SK-N-SH (cell line): ENCODE results near the gene GRM5.
"Not testable (repeated sequence)": the region's sequence is repeated elsewhere in the genome, so short reads cannot be mapped to it uniquely, and the experiment has no call there.

Experiments used
- CHD2 ChIP-seq: fragments of 150-350 bp; IDR thresholded peaks from 2 replicates; pipeline ENCODE4 v1.6.1; 2018; ENCODE audit warnings: low read length; ENCODE audit not compliant: partially characterized antibody
- EP300 ChIP-seq, 2 experiments: IDR thresholded peaks; 2 replicates each; pipeline versions ENCODE4 v1.4.0 to v1.6.1; 2012; ENCODE audit warnings: borderline replicate concordance in 1 of 2, low read depth in 1 of 2, low read length in 1 of 2
- EZH2phosphoT487 ChIP-seq: fragments of 200-600 bp; sonication (generic); IDR thresholded peaks from 2 replicates; pipeline ENCODE4 v1.6.1; 2017; ENCODE audit warnings: low read depth, mixed run types, mild to moderate bottlenecking, antibody characterized with exemption, moderate library complexity, borderline replicate concordance
- FOXJ3 ChIP-seq: sonication (generic); formaldehyde crosslinking; IDR thresholded peaks from 2 replicates; pipeline ENCODE4 v1.5.1; 2020; ENCODE audit warnings: mild to moderate bottlenecking, missing genetic modification reagents
- GATA2 ChIP-seq: sonication (generic); formaldehyde crosslinking; IDR thresholded peaks from 2 replicates; pipeline ENCODE4 v1.5.0; 2020; ENCODE audit warnings: mild to moderate bottlenecking, missing genetic modification reagents
- MEF2A ChIP-seq: IDR thresholded peaks from 2 replicates; pipeline ENCODE4 v1.4.0; 2012; ENCODE audit warnings: low read depth, borderline replicate concordance
- POLR2AphosphoS5 ChIP-seq: IDR thresholded peaks from 2 replicates; pipeline ENCODE4 v1.6.1; 2012; ENCODE audit warnings: low read depth, low read length
- RCOR1 ChIP-seq: fragments of 150-350 bp; IDR thresholded peaks from 2 replicates; pipeline ENCODE4 v1.6.1; 2017; ENCODE audit warnings: antibody characterized with exemption, low read length
- SIN3A ChIP-seq: IDR thresholded peaks from 2 replicates; pipeline ENCODE4 v1.6.1; 2012; ENCODE audit warnings: low read depth, mild to moderate bottlenecking, low read length, moderate library complexity, borderline replicate concordance
- TAF1 ChIP-seq: IDR thresholded peaks from 2 replicates; pipeline ENCODE4 v1.6.1; 2012; ENCODE audit warnings: low read depth, mild to moderate bottlenecking, low read length, moderate library complexity, borderline replicate concordance
- TCF12 ChIP-seq: IDR thresholded peaks from 2 replicates; pipeline ENCODE4 v1.4.0; 2012
- TF ChIP-seq, protein P1 (sequence below): fragments of 200-600 bp; sonication (generic); IDR thresholded peaks from 2 replicates; pipeline ENCODE4 v1.6.1; 2017; ENCODE audit warnings: antibody characterized with exemption, mild to moderate bottlenecking, moderate library complexity
- TF ChIP-seq, protein P2 (sequence below): IDR thresholded peaks from 2 replicates; pipeline ENCODE4 v1.6.1; 2012; ENCODE audit warnings: mild to moderate bottlenecking, low read depth, low read length, moderate library complexity
- TF ChIP-seq, protein P3 (sequence below): IDR thresholded peaks from 2 replicates; pipeline ENCODE4 v1.4.0; 2012; ENCODE audit warnings: low read depth

DNA sequence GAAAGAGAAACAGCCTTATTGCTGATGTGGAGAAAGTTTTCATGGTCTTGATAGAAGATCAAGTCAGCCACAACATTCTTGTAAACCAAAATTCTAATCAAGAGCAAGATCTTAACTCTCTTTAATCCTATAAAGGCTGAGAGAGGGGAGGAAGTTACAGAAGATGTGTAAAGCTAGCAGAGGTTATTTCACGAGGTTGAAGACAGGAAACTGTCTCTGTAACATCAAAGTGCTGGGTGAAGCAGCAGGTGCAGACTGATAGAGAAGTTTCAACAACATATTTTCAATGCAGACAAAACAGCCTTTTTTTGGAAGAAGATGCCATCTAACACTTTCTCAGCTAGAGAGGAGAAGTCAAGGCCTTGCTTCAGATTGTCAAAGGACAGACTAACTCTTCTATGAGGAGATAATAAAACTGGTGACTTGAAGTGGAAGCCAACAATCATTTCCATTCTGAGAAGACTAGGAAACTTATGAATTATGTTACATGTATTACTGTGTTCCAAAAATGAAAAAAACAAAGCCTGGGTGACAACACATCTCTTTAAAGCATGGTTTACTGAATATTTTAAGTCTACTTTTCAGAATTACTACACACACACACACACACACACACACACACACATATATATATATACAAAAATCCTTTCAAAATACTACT, 221.9 kb downstream of the GRM5 start:
- not testable (repeated sequence) for TF ChIP-seq POLR2AphosphoS5; SIN3A; TAF1; TCF12; FOXJ3; EZH2phosphoT487; CHD2; GATA2 (CRISPR knock-in tag); MEF2A; RCOR1; EP300 (IDR thresholded peaks at IDR 0.05; ENCODE audit: borderline replicate concordance in 1 of 2, low read depth in 1 of 2, low read length in 1 of 2)
- TF ChIP-seq, protein P1, sequence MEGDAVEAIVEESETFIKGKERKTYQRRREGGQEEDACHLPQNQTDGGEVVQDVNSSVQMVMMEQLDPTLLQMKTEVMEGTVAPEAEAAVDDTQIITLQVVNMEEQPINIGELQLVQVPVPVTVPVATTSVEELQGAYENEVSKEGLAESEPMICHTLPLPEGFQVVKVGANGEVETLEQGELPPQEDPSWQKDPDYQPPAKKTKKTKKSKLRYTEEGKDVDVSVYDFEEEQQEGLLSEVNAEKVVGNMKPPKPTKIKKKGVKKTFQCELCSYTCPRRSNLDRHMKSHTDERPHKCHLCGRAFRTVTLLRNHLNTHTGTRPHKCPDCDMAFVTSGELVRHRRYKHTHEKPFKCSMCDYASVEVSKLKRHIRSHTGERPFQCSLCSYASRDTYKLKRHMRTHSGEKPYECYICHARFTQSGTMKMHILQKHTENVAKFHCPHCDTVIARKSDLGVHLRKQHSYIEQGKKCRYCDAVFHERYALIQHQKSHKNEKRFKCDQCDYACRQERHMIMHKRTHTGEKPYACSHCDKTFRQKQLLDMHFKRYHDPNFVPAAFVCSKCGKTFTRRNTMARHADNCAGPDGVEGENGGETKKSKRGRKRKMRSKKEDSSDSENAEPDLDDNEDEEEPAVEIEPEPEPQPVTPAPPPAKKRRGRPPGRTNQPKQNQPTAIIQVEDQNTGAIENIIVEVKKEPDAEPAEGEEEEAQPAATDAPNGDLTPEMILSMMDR, result not testable (repeated sequence)
- TF ChIP-seq, protein P2, sequence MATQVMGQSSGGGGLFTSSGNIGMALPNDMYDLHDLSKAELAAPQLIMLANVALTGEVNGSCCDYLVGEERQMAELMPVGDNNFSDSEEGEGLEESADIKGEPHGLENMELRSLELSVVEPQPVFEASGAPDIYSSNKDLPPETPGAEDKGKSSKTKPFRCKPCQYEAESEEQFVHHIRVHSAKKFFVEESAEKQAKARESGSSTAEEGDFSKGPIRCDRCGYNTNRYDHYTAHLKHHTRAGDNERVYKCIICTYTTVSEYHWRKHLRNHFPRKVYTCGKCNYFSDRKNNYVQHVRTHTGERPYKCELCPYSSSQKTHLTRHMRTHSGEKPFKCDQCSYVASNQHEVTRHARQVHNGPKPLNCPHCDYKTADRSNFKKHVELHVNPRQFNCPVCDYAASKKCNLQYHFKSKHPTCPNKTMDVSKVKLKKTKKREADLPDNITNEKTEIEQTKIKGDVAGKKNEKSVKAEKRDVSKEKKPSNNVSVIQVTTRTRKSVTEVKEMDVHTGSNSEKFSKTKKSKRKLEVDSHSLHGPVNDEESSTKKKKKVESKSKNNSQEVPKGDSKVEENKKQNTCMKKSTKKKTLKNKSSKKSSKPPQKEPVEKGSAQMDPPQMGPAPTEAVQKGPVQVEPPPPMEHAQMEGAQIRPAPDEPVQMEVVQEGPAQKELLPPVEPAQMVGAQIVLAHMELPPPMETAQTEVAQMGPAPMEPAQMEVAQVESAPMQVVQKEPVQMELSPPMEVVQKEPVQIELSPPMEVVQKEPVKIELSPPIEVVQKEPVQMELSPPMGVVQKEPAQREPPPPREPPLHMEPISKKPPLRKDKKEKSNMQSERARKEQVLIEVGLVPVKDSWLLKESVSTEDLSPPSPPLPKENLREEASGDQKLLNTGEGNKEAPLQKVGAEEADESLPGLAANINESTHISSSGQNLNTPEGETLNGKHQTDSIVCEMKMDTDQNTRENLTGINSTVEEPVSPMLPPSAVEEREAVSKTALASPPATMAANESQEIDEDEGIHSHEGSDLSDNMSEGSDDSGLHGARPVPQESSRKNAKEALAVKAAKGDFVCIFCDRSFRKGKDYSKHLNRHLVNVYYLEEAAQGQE, result not testable (repeated sequence)
- TF ChIP-seq, protein P3, sequence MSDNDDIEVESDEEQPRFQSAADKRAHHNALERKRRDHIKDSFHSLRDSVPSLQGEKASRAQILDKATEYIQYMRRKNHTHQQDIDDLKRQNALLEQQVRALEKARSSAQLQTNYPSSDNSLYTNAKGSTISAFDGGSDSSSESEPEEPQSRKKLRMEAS, result not testable (repeated sequence)
